ENCODE data around the gene MCUB. TPM values are rescaled to one million over a fixed set of nuclear protein-coding genes. Genes with fewer than 3 reads are reported as not detected.
A peak's percentile ranks its signal among the peaks of the same experiment; 100 is the strongest.
"Not testable (repeated sequence)": the region's sequence is repeated elsewhere in the genome, so short reads cannot be mapped to it uniquely, and the experiment has no call there.

Gene MCUB
- total RNA-seq, 2 experiments from 2014 or later, result 58.2 to 80.1 TPM

DNA sequence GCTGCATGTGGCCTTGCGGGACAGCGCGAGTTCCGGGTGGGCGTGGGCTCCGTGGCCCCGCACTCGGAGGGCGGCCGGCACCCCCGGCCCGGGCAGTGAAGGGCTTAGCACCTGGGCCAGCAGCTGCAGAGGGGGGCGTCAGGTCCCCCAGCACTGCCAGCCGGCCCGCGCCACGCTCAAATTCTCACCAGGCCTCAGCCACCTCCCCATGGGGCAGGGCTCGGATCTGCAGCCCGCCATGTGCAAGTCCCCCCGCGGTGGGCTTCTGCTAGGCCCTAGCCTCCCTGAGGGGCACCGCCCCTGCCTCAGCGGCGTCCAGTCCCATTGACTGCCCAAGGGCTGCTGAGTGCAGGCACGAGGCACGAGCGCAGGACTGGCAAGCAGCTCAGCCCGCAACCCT lies 2.6 kb upstream of the MCUB start:
- ATAC-seq (no peak), DNase-seq (no peak)
- Mint-ChIP-seq H3K4me3 (no peak overlapping the region), H3K27ac (no peak overlapping the region), H3K4me1 (peaks cover 22% of the 10 kb centered on the region), H3K36me3 (ENCODE audit: low read depth) (peaks cover 24% of the 10 kb centered on the region), H3K27me3 (no peaks in the 10 kb centered on the region), H3K9me3 (ENCODE audit: low read depth) (peaks cover 2% of the 10 kb centered on the region)
- intact Hi-C loops (cut with DNase I, micrococcal nuclease), result no loop called here
- CTCF ChIA-PET, result interaction anchor here (1.4 kb wide), 1 partner anchor 124 kb away, joined by 3 read pairs; no protein-coding TSS in a partner anchor
- POLR2A ChIA-PET, result no interaction called here

DNA sequence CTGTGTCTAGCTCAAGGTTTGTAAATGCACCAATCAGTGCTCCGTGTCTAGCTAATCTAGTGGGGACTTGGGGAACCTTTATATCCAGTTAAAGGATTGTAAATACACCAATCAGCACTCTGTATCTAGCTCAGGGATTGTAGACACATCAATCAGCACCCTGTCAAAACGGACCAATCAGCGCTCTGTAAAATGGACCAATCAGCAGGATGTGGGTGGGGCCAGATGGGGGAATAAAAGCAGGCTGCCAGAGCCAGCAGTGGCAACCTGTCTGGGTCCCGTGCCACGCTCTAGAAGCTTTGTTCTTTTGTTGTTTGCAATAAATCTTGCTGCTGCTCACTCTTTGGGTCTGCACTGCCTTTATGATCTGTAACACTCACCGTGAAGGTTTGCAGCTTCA lies 2.0 kb upstream of the MCUB start:
- Mint-ChIP-seq H3K4me3 (peak overlapping the region; percentile 15), H3K4me1 (peaks cover 29% of the 10 kb centered on the region), H3K36me3 (ENCODE audit: low read depth) (peaks cover 25% of the 10 kb centered on the region)
- CTCF ChIA-PET, result interaction anchor here (0.6 to 1.5 kb wide), 3 partner anchors 27 to 1141 kb away, joined by 3 to 4 read pairs (median 3); no protein-coding TSS in a partner anchor
- ATAC-seq; H3K27me3 Mint-ChIP-seq; H3K27ac Mint-ChIP-seq; H3K9me3 Mint-ChIP-seq (ENCODE audit: low read depth); intact Hi-C loops (cut with DNase I, micrococcal nuclease): not testable (repeated sequence)
- POLR2A ChIA-PET, result interaction anchor here (0.6 kb wide), 2 partner anchors 138 to 176 kb away, joined by 3 to 5 read pairs; no protein-coding TSS in a partner anchor
- DNase-seq, result peak; percentile 43

DNA sequence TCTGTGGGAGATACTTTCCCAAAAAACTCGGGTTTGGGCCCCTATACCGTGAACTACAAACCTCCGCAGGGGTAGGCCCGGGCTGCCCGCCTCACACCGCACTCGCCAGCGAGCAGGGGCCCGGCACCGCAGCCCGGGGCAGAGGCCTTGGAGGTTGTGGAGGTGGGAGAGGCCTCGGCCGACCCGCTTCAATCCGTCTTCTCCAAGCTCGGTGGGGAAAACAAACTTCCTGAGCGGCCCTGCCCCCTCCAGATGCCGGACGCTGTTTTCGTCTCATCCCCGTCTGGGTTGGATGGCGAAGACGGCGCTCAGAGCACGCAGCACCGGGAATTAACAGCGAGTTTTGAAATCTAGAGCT lies 442 bp upstream of the MCUB start:
- CTCF ChIA-PET, result interaction anchor here (0.7 to 1.5 kb wide), 7 partner anchors 13 to 257 kb away, joined by 3 to 4 read pairs (median 3); no protein-coding TSS in a partner anchor
- peak overlapping the region; percentile 86 for H3K4me3 Mint-ChIP-seq
- peaks cover 43% of the 10 kb centered on the region for H3K4me1 Mint-ChIP-seq
- H3K27ac Mint-ChIP-seq, result peak overlapping the region; percentile 95
- peaks cover 2% of the 10 kb centered on the region for H3K9me3 Mint-ChIP-seq (ENCODE audit: low read depth)
- POLR2A ChIA-PET, result interaction anchor here (0.6 to 1.1 kb wide), 4 partner anchors 12 to 144 kb away, joined by 3 to 5 read pairs (median 4); no protein-coding TSS in a partner anchor
- ATAC-seq (peak; percentile 13), DNase-seq (peak; percentile 62)
- intact Hi-C loops (cut with DNase I, micrococcal nuclease), result no loop called here
- H3K36me3 Mint-ChIP-seq (ENCODE audit: low read depth), result peaks cover 26% of the 10 kb centered on the region
- H3K27me3 Mint-ChIP-seq, result no peaks in the 10 kb centered on the region

DNA sequence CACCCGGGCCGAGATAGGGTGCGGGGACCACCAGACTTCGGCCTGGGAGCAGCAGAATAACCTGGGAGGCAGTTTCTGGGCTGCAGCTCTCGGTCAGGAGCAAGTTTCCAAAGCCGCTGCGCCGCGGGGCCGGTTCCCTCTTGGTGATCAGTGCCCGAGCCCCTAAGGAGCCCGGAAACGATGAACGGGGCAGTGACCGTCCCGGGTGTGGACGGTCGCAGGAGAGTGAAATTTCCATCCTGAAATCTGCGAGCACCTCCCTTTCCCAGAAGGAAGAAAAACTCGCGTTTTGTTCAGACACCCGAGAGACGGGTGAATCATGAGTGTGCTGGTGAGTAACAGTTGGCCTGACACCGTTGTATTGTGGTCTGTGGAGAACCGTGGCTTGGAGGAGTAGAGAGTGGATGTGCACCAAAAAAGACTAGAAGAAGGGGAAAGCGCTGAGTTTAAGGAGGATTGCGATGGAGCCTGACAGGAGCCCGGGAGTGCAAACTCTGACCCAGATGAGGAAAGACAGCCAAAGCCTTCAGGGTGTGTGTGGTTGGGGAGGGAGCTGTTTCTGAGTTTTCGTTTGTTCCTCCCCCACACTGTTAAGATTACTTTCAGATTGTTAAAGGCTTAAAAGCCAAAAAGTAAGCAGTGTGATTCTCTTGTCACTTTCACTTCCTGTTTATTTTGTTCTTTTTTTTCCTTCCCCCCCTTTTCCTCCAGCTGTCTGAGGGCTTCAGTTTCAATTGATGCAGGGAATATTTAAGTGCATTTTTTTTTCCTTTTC lies 828 bp downstream of the MCUB start:
- H3K36me3 Mint-ChIP-seq (ENCODE audit: low read depth), result peaks cover 30% of the 10 kb centered on the region
- peak overlapping the region; percentile 86 for H3K4me3 Mint-ChIP-seq
- intact Hi-C loops (cut with DNase I, micrococcal nuclease), result loop anchor here (1.0 to 10.0 kb wide), 12 partner anchors 27 to 636 kb away; partner anchors contain the start of genes CASP6 (in 2 of the 2), GAR1 (in 2 of the 2), SEC24B (in 2 of the 2) and ELOVL6 (in 1 of the 2)
- peak; percentile 67 for ATAC-seq
- DNase-seq, result peak; percentile 77
- H3K9me3 Mint-ChIP-seq (ENCODE audit: low read depth), result peaks cover 2% of the 10 kb centered on the region
- H3K27ac Mint-ChIP-seq, result peak overlapping the region; percentile 97
- POLR2A ChIA-PET, result interaction anchor here (0.6 to 1.1 kb wide), 6 partner anchors 13 to 1438 kb away, joined by 3 read pairs; no protein-coding TSS in a partner anchor
- H3K4me1 Mint-ChIP-seq, result peaks cover 52% of the 10 kb centered on the region
- CTCF ChIA-PET, result interaction anchor here (0.8 to 2.2 kb wide), 5 partner anchors 27 to 256 kb away, joined by 3 to 8 read pairs (median 4); no protein-coding TSS in a partner anchor
- H3K27me3 Mint-ChIP-seq, result no peaks in the 10 kb centered on the region

- Mint-ChIP-seq H3K36me3 (ENCODE audit: low read depth) (peaks cover 32% of the 10 kb centered on the region), H3K4me3 (peak overlapping the region; percentile 86), H3K9me3 (ENCODE audit: low read depth) (peaks cover 2% of the 10 kb centered on the region), H3K27ac (peak overlapping the region; percentile 97), H3K4me1 (peaks cover 57% of the 10 kb centered on the region), H3K27me3 (no peaks in the 10 kb centered on the region)
- ChIA-PET CTCF (interaction anchor here (0.7 to 2.7 kb wide), 10 partner anchors 9 to 415 kb away, joined by 3 to 13 read pairs (median 4); partner anchors contain the start of gene SEC24B), POLR2A (interaction anchor here (0.6 to 2.4 kb wide), 6 partner anchors 9 to 1564 kb away, joined by 3 to 11 read pairs (median 3); no protein-coding TSS in a partner anchor)
- DNase-seq (peak; percentile 62), ATAC-seq (peak; percentile 17)
- intact Hi-C loops (cut with DNase I, micrococcal nuclease), result loop anchor here (5.0 to 10.0 kb wide), 3 partner anchors 142 to 635 kb away; partner anchors contain the start of genes CASP6 (in 1 of the 2) and ELOVL6 (in 1 of the 2)
Measured at GRCh38 chr4:109562457-109563239, 2.6 kb downstream of the MCUB start.

- intact Hi-C loops (cut with DNase I, micrococcal nuclease), result no loop called here
- peaks cover 69% of the 10 kb centered on the region for H3K4me1 Mint-ChIP-seq
- ChIA-PET POLR2A (interaction anchor here (0.6 kb wide), 1 partner anchor 9 kb away, joined by 3 read pairs; no protein-coding TSS in a partner anchor), CTCF (interaction anchor here (0.5 to 2.6 kb wide), 7 partner anchors 8 to 378 kb away, joined by 3 to 12 read pairs (median 3); no protein-coding TSS in a partner anchor)
- ATAC-seq, result peak; percentile 38
- H3K36me3 Mint-ChIP-seq (ENCODE audit: low read depth), result peaks cover 37% of the 10 kb centered on the region
- H3K27me3 Mint-ChIP-seq, result no peaks in the 10 kb centered on the region
- peaks cover 3% of the 10 kb centered on the region for H3K9me3 Mint-ChIP-seq (ENCODE audit: low read depth)
- H3K27ac Mint-ChIP-seq, result peak overlapping the region; percentile 25
- DNase-seq, result no peak
- no peak overlapping the region for H3K4me3 Mint-ChIP-seq
Measured at GRCh38 chr4:109571494-109571893, 11.4 kb downstream of the MCUB start.

- no peak overlapping the region for H3K27ac Mint-ChIP-seq
- peaks cover 3% of the 10 kb centered on the region for H3K9me3 Mint-ChIP-seq (ENCODE audit: low read depth)
- H3K36me3 Mint-ChIP-seq (ENCODE audit: low read depth), result peaks cover 36% of the 10 kb centered on the region
- ChIA-PET POLR2A (no interaction called here), CTCF (interaction anchor here (0.5 to 2.6 kb wide), 8 partner anchors 9 to 377 kb away, joined by 3 to 12 read pairs (median 3); no protein-coding TSS in a partner anchor)
- peaks cover 71% of the 10 kb centered on the region for H3K4me1 Mint-ChIP-seq
- ATAC-seq, result no peak
- intact Hi-C loops (cut with DNase I, micrococcal nuclease), result no loop called here
- H3K4me3 Mint-ChIP-seq, result no peak overlapping the region
- no peak for DNase-seq
- no peaks in the 10 kb centered on the region for H3K27me3 Mint-ChIP-seq
Measured at GRCh38 chr4:109572154-109572553, 12.1 kb downstream of the MCUB start.

- intact Hi-C loops (cut with DNase I, micrococcal nuclease), result no loop called here
- no peak for DNase-seq
- H3K27ac Mint-ChIP-seq, result peak overlapping the region; percentile 67
- ChIA-PET POLR2A (interaction anchor here (0.6 to 2.0 kb wide), 4 partner anchors 12 to 14 kb away, joined by 3 to 11 read pairs (median 6); partner anchors contain the start of gene MCUB), CTCF (interaction anchor here (0.7 to 2.7 kb wide), 11 partner anchors 11 to 149 kb away, joined by 3 to 13 read pairs (median 4); partner anchors contain the start of gene MCUB)
- H3K4me1 Mint-ChIP-seq, result peaks cover 71% of the 10 kb centered on the region
- peaks cover 36% of the 10 kb centered on the region for H3K36me3 Mint-ChIP-seq (ENCODE audit: low read depth)
- peak overlapping the region; percentile 31 for H3K4me3 Mint-ChIP-seq
- H3K9me3 Mint-ChIP-seq (ENCODE audit: low read depth), result peaks cover 3% of the 10 kb centered on the region
- H3K27me3 Mint-ChIP-seq, result no peaks in the 10 kb centered on the region
- peak; percentile 57 for ATAC-seq
Measured at GRCh38 chr4:109574443-109574850, 14.4 kb downstream of the MCUB start.

- ChIA-PET POLR2A (interaction anchor here (1.1 to 2.0 kb wide), 3 partner anchors 12 to 15 kb away, joined by 3 to 11 read pairs (median 9); partner anchors contain the start of gene MCUB), CTCF (interaction anchor here (1.0 to 2.7 kb wide), 7 partner anchors 10 to 88 kb away, joined by 3 to 13 read pairs (median 7); partner anchors contain the start of gene MCUB)
- DNase-seq (no peak), ATAC-seq (peak; percentile 53)
- intact Hi-C loops (cut with DNase I, micrococcal nuclease), result loop anchor here in 1 of 2 experiments (1.0 kb wide), 1 partner anchor 8 kb away; no protein-coding TSS in a partner anchor
- Mint-ChIP-seq H3K4me1 (peaks cover 66% of the 10 kb centered on the region), H3K27me3 (no peaks in the 10 kb centered on the region), H3K9me3 (ENCODE audit: low read depth) (peaks cover 3% of the 10 kb centered on the region), H3K27ac (peak overlapping the region; percentile 67), H3K36me3 (ENCODE audit: low read depth) (peaks cover 36% of the 10 kb centered on the region), H3K4me3 (peak overlapping the region; percentile 31)
Measured at GRCh38 chr4:109574931-109575804, 15.1 kb downstream of the MCUB start.

DNA sequence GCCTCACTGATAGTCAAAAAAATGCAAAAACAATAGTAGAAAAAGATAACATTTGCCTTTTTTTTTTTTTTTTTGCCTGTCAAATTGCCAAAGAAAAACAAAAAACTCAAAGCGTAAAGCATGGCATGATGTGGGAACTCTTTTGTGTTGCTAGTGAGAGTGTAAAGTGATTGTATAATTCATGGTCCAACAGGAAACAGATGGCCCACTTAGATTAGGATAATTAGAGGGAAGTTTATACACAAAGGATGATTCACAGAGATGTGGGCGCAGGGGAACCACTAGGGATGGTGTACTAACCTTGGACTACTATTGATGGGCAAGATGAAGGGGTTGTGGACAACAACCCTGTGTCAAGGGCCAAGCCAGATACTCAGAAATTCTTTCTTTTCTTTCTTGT lies 16.4 kb downstream of the MCUB start:
- ChIA-PET POLR2A (no interaction called here), CTCF (no interaction called here)
- H3K4me3 Mint-ChIP-seq, result no peak overlapping the region
- H3K36me3 Mint-ChIP-seq (ENCODE audit: low read depth), result peaks cover 36% of the 10 kb centered on the region
- intact Hi-C loops (cut with DNase I, micrococcal nuclease), result no loop called here
- H3K27me3 Mint-ChIP-seq, result no peaks in the 10 kb centered on the region
- H3K27ac Mint-ChIP-seq, result peak overlapping the region; percentile 77
- H3K4me1 Mint-ChIP-seq, result peaks cover 57% of the 10 kb centered on the region
- ATAC-seq, result no peak
- no peak for DNase-seq
- peaks cover 5% of the 10 kb centered on the region for H3K9me3 Mint-ChIP-seq (ENCODE audit: low read depth)
